Activated CD8-positive, alpha-beta memory T cell treated with anti-CD3 and anti-CD28 coated beads for 48 hours (primary cell): ENCODE measurements around the gene CLCNKA.
A peak's percentile ranks its signal among the peaks of the same experiment; 100 is the strongest.
"Not testable (repeated sequence)": the region's sequence is repeated elsewhere in the genome, so short reads cannot be mapped to it uniquely, and the experiment has no call there.

Source experiments
- DNase-seq, 3 experiments: peaks; one replicate each; pipeline ENCODE4 v3.0.0-alpha.2; 2020; ENCODE audit warnings: low read depth in 2 of 3, low spot score in 2 of 3

Gene CLCNKA

GRCh38 chr1:16021681-16022080 is at the start of gene CLCNKA:
Gene CLCNKA, plus strand, starts transcription at chr1:16022036. Its CDS starts 584 bp downstream, at chr1:16022620.
- DNase-seq = no peak

- no peak for DNase-seq
Observed at GRCh38 chr1:15972409-15972808, 49.4 kb upstream of the CLCNKA start.

- no peak for DNase-seq
Observed at GRCh38 chr1:15973772-15974171, 48.1 kb upstream of the CLCNKA start.

GRCh38 chr1:15974855-15975254 is 47.0 kb upstream of the CLCNKA start:
- no peak for DNase-seq

GRCh38 chr1:15975358-15975804 is 46.5 kb upstream of the CLCNKA start:
- DNase-seq = peak; percentile 46 to 80 (median 73)

GRCh38 chr1:15975805-15976680 is 45.8 kb upstream of the CLCNKA start, which contains the start of gene ZBTB17:
Gene ZBTB17, minus strand, starts transcription at chr1:15976101. Its CDS starts 27,606 bp downstream, at chr1:15948495.
- peak; percentile 84 to 93 (median 92) for DNase-seq

- not testable (repeated sequence) for DNase-seq
Observed at GRCh38 chr1:15977947-15978346, 43.9 kb upstream of the CLCNKA start.

GRCh38 chr1:15981679-15982078 is 40.2 kb upstream of the CLCNKA start:
- DNase-seq = no peak

GRCh38 chr1:15983275-15983674 is 38.6 kb upstream of the CLCNKA start:
- DNase-seq = no peak

- no peak for DNase-seq
Observed at GRCh38 chr1:15985611-15986297, 36.1 kb upstream of the CLCNKA start.

- no peak for DNase-seq
Observed at GRCh38 chr1:15988856-15989736, 32.7 kb upstream of the CLCNKA start.

- no peak for DNase-seq
Observed at GRCh38 chr1:15989776-15990175, 32.1 kb upstream of the CLCNKA start.

GRCh38 chr1:15991427-15992186 is 30.2 kb upstream of the CLCNKA start:
- no peak for DNase-seq

- no peak for DNase-seq
Observed at GRCh38 chr1:15992187-15992553, 29.7 kb upstream of the CLCNKA start.

- no peak for DNase-seq
Observed at GRCh38 chr1:15992582-15993500, 29.0 kb upstream of the CLCNKA start.

- no peak for DNase-seq
Observed at GRCh38 chr1:15993666-15994065, 28.2 kb upstream of the CLCNKA start.

GRCh38 chr1:15994081-15994480 is 27.8 kb upstream of the CLCNKA start:
- DNase-seq = no peak

GRCh38 chr1:15994590-15995351 is 27.1 kb upstream of the CLCNKA start:
- DNase-seq = peak in 2 of 3 experiments; percentile 15 to 23
